Activated naive CD8-positive, alpha-beta T cell treated with anti-CD3 and anti-CD28 coated beads, Interleukin-2, amount 50 U/mL, for 16 hours (primary cell): ENCODE results near the gene PRDM5.

ENCODE experiments used
- DNase-seq: peaks from one replicate; pipeline ENCODE4 v3.0.0-alpha.2; 2020; ENCODE audit warnings: low read depth, low spot score

PRDM5 gene

GRCh38 chr4:120903419-120903818, 19.1 kb downstream of the PRDM5 start:
- no peak for DNase-seq

- no peak for DNase-seq
Observed at GRCh38 chr4:120902925-120903324, 19.6 kb downstream of the PRDM5 start.

- no peak for DNase-seq
Observed at GRCh38 chr4:120901731-120902130, 20.8 kb downstream of the PRDM5 start.

- no peak for DNase-seq
Observed at GRCh38 chr4:120897981-120898719, 24.4 kb downstream of the PRDM5 start.

GRCh38 chr4:120895554-120895953, 27.0 kb downstream of the PRDM5 start:
- DNase-seq, result no peak

- no peak for DNase-seq
Observed at GRCh38 chr4:120893314-120893713, 29.2 kb downstream of the PRDM5 start.

- DNase-seq, result no peak
Observed at GRCh38 chr4:120886191-120886590, 36.3 kb downstream of the PRDM5 start.

- DNase-seq, result no peak
Observed at GRCh38 chr4:120881846-120882245, 40.7 kb downstream of the PRDM5 start.

- DNase-seq, result no peak
Observed at GRCh38 chr4:120881351-120881750, 41.2 kb downstream of the PRDM5 start.

- no peak for DNase-seq
Observed at GRCh38 chr4:120877021-120877420, 45.5 kb downstream of the PRDM5 start.

GRCh38 chr4:120874792-120875774, 47.4 kb downstream of the PRDM5 start:
- DNase-seq, result no peak

GRCh38 chr4:120873554-120873953, 49.0 kb downstream of the PRDM5 start:
- DNase-seq, result no peak

- no peak for DNase-seq
Observed at GRCh38 chr4:120871173-120871572, 51.4 kb downstream of the PRDM5 start.

- DNase-seq, result no peak
Observed at GRCh38 chr4:120870279-120870673, 52.2 kb downstream of the PRDM5 start.

GRCh38 chr4:120869613-120870278, 52.8 kb downstream of the PRDM5 start:
- no peak for DNase-seq

- no peak for DNase-seq
Observed at GRCh38 chr4:120867506-120867905, 55.0 kb downstream of the PRDM5 start.

GRCh38 chr4:120865985-120866384, 56.5 kb downstream of the PRDM5 start:
- no peak for DNase-seq

- DNase-seq, result no peak
Observed at GRCh38 chr4:120864969-120865368, 57.6 kb downstream of the PRDM5 start.

GRCh38 chr4:120862432-120862831, 60.1 kb downstream of the PRDM5 start:
- no peak for DNase-seq

GRCh38 chr4:120861852-120862251, 60.7 kb downstream of the PRDM5 start:
- DNase-seq, result no peak

GRCh38 chr4:120858776-120859175, 63.8 kb downstream of the PRDM5 start:
- no peak for DNase-seq

GRCh38 chr4:120857312-120857711, 65.2 kb downstream of the PRDM5 start:
- no peak for DNase-seq
